Measurements from ENCODE around the gene MARS1.
"Not testable (repeated sequence)": the region's sequence is repeated elsewhere in the genome, so short reads cannot be mapped to it uniquely, and the experiment has no call there.

MARS1 gene

GRCh38 chr12:57441846-57442427, 45.9 kb upstream of the MARS1 start:
- DNase-seq, result no peak
- Histone ChIP-seq H3K36me3 (replicated peaks; ENCODE audit: insufficient read depth, low read length) (no peaks in the 10 kb centered on the region), H3K9ac (ENCODE audit: low read length) (no peak overlapping the region), H3K27ac (ENCODE audit: low read length) (no peak overlapping the region), H3K4me2 (ENCODE audit: low read depth, low read length) (no peak overlapping the region), H4K20me1 (ENCODE audit: insufficient read depth, low read length) (no peaks in the 10 kb centered on the region), H3K4me3 (ENCODE audit: low read length) (no peak overlapping the region), H3K9me3 (replicated peaks; ENCODE audit: insufficient read depth, low read length) (no peaks in the 10 kb centered on the region), H3F3A (ENCODE audit: insufficient read depth, low read length) (no peaks in the 10 kb centered on the region), H3K79me2 (ENCODE audit: low read length) (no peaks in the 10 kb centered on the region), H3K9me2 (replicated peaks; ENCODE audit: insufficient read depth, low read length) (no peaks in the 10 kb centered on the region), H2AFZ (ENCODE audit: low read length) (no peak overlapping the region), H3K27me3 (replicated peaks; ENCODE audit: insufficient read depth, low read length) (no peaks in the 10 kb centered on the region), H3K4me1 (ENCODE audit: low read length) (no peaks in the 10 kb centered on the region)
- no peak for TF ChIP-seq CTCF (IDR thresholded peaks at IDR 0.05; ENCODE audit: low read length)
- TF ChIP-seq EZH2phosphoT487 (IDR thresholded peaks at IDR 0.05; ENCODE audit: low read length), result no peak
- no peak for TF ChIP-seq EZH2 (optimal IDR thresholded peaks at IDR 0.05; ENCODE audit: low read depth, low read length)

- not testable (repeated sequence) for H2AFZ ChIP-seq (ENCODE audit: low read length); H3K4me2 ChIP-seq (ENCODE audit: low read depth, low read length); H3K36me3 ChIP-seq (replicated peaks; ENCODE audit: insufficient read depth, low read length); H3K79me2 ChIP-seq (ENCODE audit: low read length); H3K9me3 ChIP-seq (replicated peaks; ENCODE audit: insufficient read depth, low read length); H3K4me1 ChIP-seq (ENCODE audit: low read length); H3K9ac ChIP-seq (ENCODE audit: low read length); H3K27ac ChIP-seq (ENCODE audit: low read length); H3K4me3 ChIP-seq (ENCODE audit: low read length); H3F3A ChIP-seq (ENCODE audit: insufficient read depth, low read length); DNase-seq; H3K27me3 ChIP-seq (replicated peaks; ENCODE audit: insufficient read depth, low read length); H3K9me2 ChIP-seq (replicated peaks; ENCODE audit: insufficient read depth, low read length); H4K20me1 ChIP-seq (ENCODE audit: insufficient read depth, low read length)
Measured at GRCh38 chr12:57444337-57444736, 43.5 kb upstream of the MARS1 start.

GRCh38 chr12:57444744-57445143, 43.1 kb upstream of the MARS1 start:
- Histone ChIP-seq H3K36me3 (replicated peaks; ENCODE audit: insufficient read depth, low read length) (no peaks in the 10 kb centered on the region), H3K27me3 (replicated peaks; ENCODE audit: insufficient read depth, low read length) (no peaks in the 10 kb centered on the region), H3K79me2 (ENCODE audit: low read length) (no peaks in the 10 kb centered on the region), H3K4me1 (ENCODE audit: low read length) (no peaks in the 10 kb centered on the region), H3K9me3 (replicated peaks; ENCODE audit: insufficient read depth, low read length) (no peaks in the 10 kb centered on the region), H3K9me2 (replicated peaks; ENCODE audit: insufficient read depth, low read length) (no peaks in the 10 kb centered on the region), H3K4me2 (ENCODE audit: low read depth, low read length) (no peak overlapping the region), H3K27ac (ENCODE audit: low read length) (no peak overlapping the region), H3K9ac (ENCODE audit: low read length) (no peak overlapping the region), H3F3A (ENCODE audit: insufficient read depth, low read length) (no peaks in the 10 kb centered on the region), H2AFZ (ENCODE audit: low read length) (no peak overlapping the region), H4K20me1 (ENCODE audit: insufficient read depth, low read length) (no peaks in the 10 kb centered on the region), H3K4me3 (ENCODE audit: low read length) (no peak overlapping the region)
- TF ChIP-seq CTCF (IDR thresholded peaks at IDR 0.05; ENCODE audit: low read length) (no peak), EZH2phosphoT487 (IDR thresholded peaks at IDR 0.05; ENCODE audit: low read length) (no peak), EZH2 (optimal IDR thresholded peaks at IDR 0.05; ENCODE audit: low read depth, low read length) (no peak)
- no peak for DNase-seq

GRCh38 chr12:57446292-57446960, 41.4 kb upstream of the MARS1 start:
- Histone ChIP-seq H3F3A (ENCODE audit: insufficient read depth, low read length) (no peaks in the 10 kb centered on the region), H3K9me3 (replicated peaks; ENCODE audit: insufficient read depth, low read length) (no peaks in the 10 kb centered on the region), H3K36me3 (replicated peaks; ENCODE audit: insufficient read depth, low read length) (no peaks in the 10 kb centered on the region), H3K27me3 (replicated peaks; ENCODE audit: insufficient read depth, low read length) (no peaks in the 10 kb centered on the region), H3K4me2 (ENCODE audit: low read depth, low read length) (no peak overlapping the region), H3K27ac (ENCODE audit: low read length) (no peak overlapping the region), H3K4me1 (ENCODE audit: low read length) (no peaks in the 10 kb centered on the region), H4K20me1 (ENCODE audit: insufficient read depth, low read length) (no peaks in the 10 kb centered on the region), H3K9me2 (replicated peaks; ENCODE audit: insufficient read depth, low read length) (no peaks in the 10 kb centered on the region), H3K4me3 (ENCODE audit: low read length) (no peak overlapping the region), H3K9ac (ENCODE audit: low read length) (no peak overlapping the region), H3K79me2 (ENCODE audit: low read length) (no peaks in the 10 kb centered on the region), H2AFZ (ENCODE audit: low read length) (no peak overlapping the region)
- TF ChIP-seq EZH2phosphoT487 (IDR thresholded peaks at IDR 0.05; ENCODE audit: low read length) (no peak), CTCF (IDR thresholded peaks at IDR 0.05; ENCODE audit: low read length) (no peak), EZH2 (optimal IDR thresholded peaks at IDR 0.05; ENCODE audit: low read depth, low read length) (no peak)
- no peak for DNase-seq
